ENCODE measurements around the gene POC5.

POC5 gene

GRCh38 chr5:75640395-75640794 lies 76.8 kb downstream of the POC5 start:
- H3K4me3 ChIP-seq (ENCODE audit: low read depth in 1 of 2, low read length in 2 of 2) = no peak overlapping the region
- H3K79me2 ChIP-seq (ENCODE audit: insufficient read depth, low read length) = no peaks in the 10 kb centered on the region
- H4K20me1 ChIP-seq (ENCODE audit: insufficient read depth, low read length) = no peaks in the 10 kb centered on the region
- ATAC-seq (ENCODE audit: insufficient read depth, low read depth) = no peak
- no peak for DNase-seq
- H3K27ac ChIP-seq (ENCODE audit: low read length) = no peak overlapping the region
- H3K9ac ChIP-seq (ENCODE audit: low read depth, low read length) = no peak overlapping the region
- H3K4me1 ChIP-seq (ENCODE audit: insufficient read depth, low read length) = no peaks in the 10 kb centered on the region
- no peak overlapping the region for H2AFZ ChIP-seq (ENCODE audit: low read depth, low read length)
- H3K9me3 ChIP-seq (ENCODE audit: insufficient read depth, low read length, severe bottlenecking) = no peaks in the 10 kb centered on the region
- H3K4me2 ChIP-seq (ENCODE audit: insufficient read depth, low read length) = no peak overlapping the region
- TF ChIP-seq EZH2 (IDR thresholded peaks at IDR 0.05; ENCODE audit: borderline replicate concordance, low read depth, low read length, severe bottlenecking) (no peak), CTCF (IDR thresholded peaks at IDR 0.05; ENCODE audit: borderline replicate concordance, extremely low read depth, low read length, poor library complexity, severe bottlenecking) (no peak)
- H3K36me3 ChIP-seq (ENCODE audit: insufficient read depth, low read length) = no peaks in the 10 kb centered on the region
- H3K27me3 ChIP-seq (ENCODE audit: insufficient read depth, low read length, poor library complexity) = no peaks in the 10 kb centered on the region

GRCh38 chr5:75639535-75640311 lies 77.5 kb downstream of the POC5 start:
- Histone ChIP-seq H3K27ac (ENCODE audit: low read length) (no peak overlapping the region), H3K9me3 (ENCODE audit: insufficient read depth, low read length, severe bottlenecking) (no peaks in the 10 kb centered on the region), H4K20me1 (ENCODE audit: insufficient read depth, low read length) (no peaks in the 10 kb centered on the region), H3K4me3 (ENCODE audit: low read depth in 1 of 2, low read length in 2 of 2) (no peak overlapping the region), H3K9ac (ENCODE audit: low read depth, low read length) (no peak overlapping the region), H3K79me2 (ENCODE audit: insufficient read depth, low read length) (no peaks in the 10 kb centered on the region), H3K4me1 (ENCODE audit: insufficient read depth, low read length) (no peaks in the 10 kb centered on the region), H3K4me2 (ENCODE audit: insufficient read depth, low read length) (no peak overlapping the region), H3K36me3 (ENCODE audit: insufficient read depth, low read length) (no peaks in the 10 kb centered on the region), H3K27me3 (ENCODE audit: insufficient read depth, low read length, poor library complexity) (no peaks in the 10 kb centered on the region), H2AFZ (ENCODE audit: low read depth, low read length) (no peak overlapping the region)
- TF ChIP-seq CTCF (IDR thresholded peaks at IDR 0.05; ENCODE audit: borderline replicate concordance, extremely low read depth, low read length, poor library complexity, severe bottlenecking) (no peak), EZH2 (IDR thresholded peaks at IDR 0.05; ENCODE audit: borderline replicate concordance, low read depth, low read length, severe bottlenecking) (no peak)
- DNase-seq (no peak), ATAC-seq (ENCODE audit: insufficient read depth, low read depth) (no peak)

- Histone ChIP-seq H4K20me1 (ENCODE audit: insufficient read depth, low read length) (no peaks in the 10 kb centered on the region), H3K4me1 (ENCODE audit: insufficient read depth, low read length) (no peaks in the 10 kb centered on the region), H3K9ac (ENCODE audit: low read depth, low read length) (no peak overlapping the region), H3K9me3 (ENCODE audit: insufficient read depth, low read length, severe bottlenecking) (no peaks in the 10 kb centered on the region), H3K79me2 (ENCODE audit: insufficient read depth, low read length) (no peaks in the 10 kb centered on the region), H3K27me3 (ENCODE audit: insufficient read depth, low read length, poor library complexity) (no peaks in the 10 kb centered on the region), H2AFZ (ENCODE audit: low read depth, low read length) (no peak overlapping the region), H3K36me3 (ENCODE audit: insufficient read depth, low read length) (no peaks in the 10 kb centered on the region), H3K4me2 (ENCODE audit: insufficient read depth, low read length) (no peak overlapping the region), H3K27ac (ENCODE audit: low read length) (no peak overlapping the region), H3K4me3 (ENCODE audit: low read depth in 1 of 2, low read length in 2 of 2) (no peak overlapping the region)
- DNase-seq = no peak
- ATAC-seq (ENCODE audit: insufficient read depth, low read depth) = no peak
- TF ChIP-seq CTCF (IDR thresholded peaks at IDR 0.05; ENCODE audit: borderline replicate concordance, extremely low read depth, low read length, poor library complexity, severe bottlenecking) = no peak
- no peak for TF ChIP-seq EZH2 (IDR thresholded peaks at IDR 0.05; ENCODE audit: borderline replicate concordance, low read depth, low read length, severe bottlenecking)
These were observed 79.3 kb downstream of the POC5 start for GRCh38 chr5:75637949-75638348.

All from DND-41 (cell line).